ENCODE measurements around the gene KCND3.
"Not testable (repeated sequence)": the region's sequence is repeated elsewhere in the genome, so short reads cannot be mapped to it uniquely, and the experiment has no call there.

Gene KCND3

GRCh38 chr1:111762332-111762731 lies 227.1 kb downstream of the KCND3 start:
- no peak for DNase-seq

GRCh38 chr1:111761717-111762116 lies 227.8 kb downstream of the KCND3 start:
- DNase-seq = no peak

GRCh38 chr1:111758373-111758772 lies 231.1 kb downstream of the KCND3 start:
- DNase-seq = no peak

- DNase-seq = no peak
These were observed 233.3 kb downstream of the KCND3 start for GRCh38 chr1:111756124-111756513.

- DNase-seq = peak; percentile 69
These were observed 233.9 kb downstream of the KCND3 start, which contains the start of gene DDX20 for GRCh38 chr1:111755331-111756123. DDX20 (plus strand) TSS chr1:111755901; CDS start chr1:111755925, 24 bp downstream.

GRCh38 chr1:111754984-111755330 lies 234.5 kb downstream of the KCND3 start:
- no peak for DNase-seq

- DNase-seq = no peak
These were observed 237.4 kb downstream of the KCND3 start for GRCh38 chr1:111751906-111752575.

GRCh38 chr1:111750856-111751255 lies 238.6 kb downstream of the KCND3 start:
- no peak for DNase-seq

- DNase-seq = no peak
These were observed 239.8 kb downstream of the KCND3 start for GRCh38 chr1:111749628-111750027.

- DNase-seq = no peak
These were observed 241.5 kb downstream of the KCND3 start for GRCh38 chr1:111747947-111748346.

- no peak for DNase-seq
These were observed 242.2 kb downstream of the KCND3 start for GRCh38 chr1:111747282-111747734.

- DNase-seq = no peak
These were observed 242.9 kb downstream of the KCND3 start for GRCh38 chr1:111746614-111746999.

- no peak for DNase-seq
These were observed 243.5 kb downstream of the KCND3 start for GRCh38 chr1:111745675-111746613.

- no peak for DNase-seq
These were observed 245.8 kb downstream of the KCND3 start for GRCh38 chr1:111743679-111744101.

GRCh38 chr1:111742938-111743549 lies 246.4 kb downstream of the KCND3 start:
- no peak for DNase-seq

- not testable (repeated sequence) for DNase-seq
These were observed 247.2 kb downstream of the KCND3 start for GRCh38 chr1:111742292-111742691.

- DNase-seq = no peak
These were observed 249.3 kb downstream of the KCND3 start for GRCh38 chr1:111739925-111740765.

GRCh38 chr1:111739194-111739924 lies 250.1 kb downstream of the KCND3 start, which contains the start of gene INKA2:
INKA2 (minus strand) TSS chr1:111739395; CDS start chr1:111739242, 153 bp downstream.
- DNase-seq = peak; percentile 40

GRCh38 chr1:111738436-111739193 lies 250.9 kb downstream of the KCND3 start:
- no peak for DNase-seq

GRCh38 chr1:111738133-111738435 lies 251.4 kb downstream of the KCND3 start:
- no peak for DNase-seq

All from cortex of kidney (tissue), 1 donor.